Measurements from ENCODE around the gene OGDH. TPM values are rescaled to one million over a fixed set of nuclear protein-coding genes. Genes with fewer than 3 reads are reported as not detected.
A peak's percentile ranks its signal among the peaks of the same experiment; 100 is the strongest.

The OGDH gene
- total and polyA plus RNA-seq, 2 of the 13 experiments (the other 11 are each of a cell fraction or from before 2014, with no cell fraction given), result 17.4 to 25.4 TPM

GRCh38 chr7:44606341-44607140 lies at the start of gene OGDH (continued):
- no peak for TF ChIP-seq MBD4 (IDR thresholded peaks at IDR 0.05; ENCODE audit: borderline replicate concordance, low read length)
- TF ChIP-seq TFE3 (CRISPR knock-in tag; IDR thresholded peaks at IDR 0.05), result peak; percentile 88
- TF ChIP-seq IKZF5 (CRISPR knock-in tag; IDR thresholded peaks at IDR 0.05), result peak; percentile 65
- TF ChIP-seq CSRNP2 (CRISPR knock-in tag; conservative IDR thresholded peaks at IDR 0.05; ENCODE audit: low read depth), result no peak
- no peak for TF ChIP-seq FLYWCH1 (CRISPR knock-in tag; IDR thresholded peaks at IDR 0.05)
- TF ChIP-seq ZBTB46 (CRISPR knock-in tag; IDR thresholded peaks at IDR 0.05; ENCODE audit: borderline replicate concordance), result no peak
- peak; percentile 94 for TF ChIP-seq ZNF501 (CRISPR knock-in tag; IDR thresholded peaks at IDR 0.05)
- TF ChIP-seq FOXA3 (CRISPR knock-in tag; IDR thresholded peaks at IDR 0.05), result peak; percentile 72
- no peak for TF ChIP-seq ZNF10 (CRISPR knock-in tag; IDR thresholded peaks at IDR 0.05; ENCODE audit: borderline replicate concordance, low read depth)
- no peak for TF ChIP-seq SMARCE1 (IDR thresholded peaks at IDR 0.05; ENCODE audit: borderline replicate concordance)
- no peak for TF ChIP-seq U2AF2 (IDR thresholded peaks at IDR 0.05; ENCODE audit: low read depth, low read length)
- TF ChIP-seq ZBTB43 (CRISPR knock-in tag; conservative IDR thresholded peaks at IDR 0.05), result peak; percentile 25; the same call in 1 of the 2 replicates
- 0 out of 2 replicates have a peak, but pooled peaks have one; percentile 31 for TF ChIP-seq ZNF761 (CRISPR knock-in tag; conservative IDR thresholded peaks at IDR 0.05)
- no peak for TF ChIP-seq ZNF703 (CRISPR knock-in tag; IDR thresholded peaks at IDR 0.05; ENCODE audit: borderline replicate concordance)
- TF ChIP-seq PTBP1 (IDR thresholded peaks at IDR 0.05; ENCODE audit: low read depth, low read length, poor library complexity, severe bottlenecking), result no peak
- TF ChIP-seq BHLHE40 (IDR thresholded peaks at IDR 0.05; ENCODE audit: low read length), result no peak
- no peak for TF ChIP-seq NCOA1 (CRISPR knock-in tag; IDR thresholded peaks at IDR 0.05)
- TF ChIP-seq PHB2 (IDR thresholded peaks at IDR 0.05; ENCODE audit: partially characterized antibody), result no peak
- TF ChIP-seq ZNF260 (CRISPR knock-in tag; IDR thresholded peaks at IDR 0.05; ENCODE audit: borderline replicate concordance, low read depth), result no peak
- 0 out of 2 replicates have a peak, but pooled peaks have one; percentile 66 for TF ChIP-seq TERF1 (CRISPR knock-in tag; IDR thresholded peaks at IDR 0.05)
- TF ChIP-seq ZNF629 (CRISPR knock-in tag; conservative IDR thresholded peaks at IDR 0.05), result no peak
